ENCODE results near the gene STAT3.
"Not testable (repeated sequence)": the region's sequence is repeated elsewhere in the genome, so short reads cannot be mapped to it uniquely, and the experiment has no call there.

Gene STAT3

DNA sequence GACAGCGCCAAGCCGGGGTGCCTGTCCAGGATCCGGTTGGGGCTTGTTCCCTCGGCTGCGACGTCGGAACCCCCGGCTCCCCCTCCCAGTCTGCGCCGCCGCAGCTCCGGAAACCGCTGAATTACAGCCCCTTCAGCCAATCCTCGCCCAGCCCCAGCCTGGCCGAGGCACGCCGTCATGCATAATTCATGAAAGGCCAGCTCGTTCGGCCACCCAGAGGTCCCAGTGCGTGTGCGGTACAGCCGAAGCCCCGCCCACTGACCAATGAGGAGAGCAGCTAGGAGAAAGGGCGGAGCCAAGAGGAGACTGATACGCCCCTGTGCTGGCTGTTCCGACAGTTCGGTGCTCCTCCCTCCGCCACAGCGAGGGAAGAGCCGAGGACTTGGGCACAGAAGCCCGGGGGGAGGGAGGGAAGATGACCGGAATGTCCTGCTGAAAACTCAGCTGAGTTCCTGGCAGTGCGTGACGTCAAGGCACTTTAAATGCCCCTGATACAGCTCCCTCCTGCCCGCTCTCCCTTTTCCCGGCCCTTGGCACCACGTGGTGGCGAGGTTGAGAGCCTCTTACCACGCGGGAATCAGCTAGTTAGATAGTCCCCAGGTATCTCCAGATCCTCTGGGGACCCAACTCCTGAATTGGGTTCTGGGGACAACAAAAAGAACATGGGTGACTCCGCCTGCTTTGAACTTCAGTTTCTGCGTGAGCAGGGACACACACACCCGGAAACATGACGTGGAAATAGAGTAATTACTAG is at the start of gene STAT3:
TSS of gene STAT3 (minus strand) at position 62 of the 754 bp plus-strand sequence. CDS start 39,926 bp downstream, outside the sequence.
- DNase-seq (ENCODE audit: low spot score): peak; percentile 100

DNA sequence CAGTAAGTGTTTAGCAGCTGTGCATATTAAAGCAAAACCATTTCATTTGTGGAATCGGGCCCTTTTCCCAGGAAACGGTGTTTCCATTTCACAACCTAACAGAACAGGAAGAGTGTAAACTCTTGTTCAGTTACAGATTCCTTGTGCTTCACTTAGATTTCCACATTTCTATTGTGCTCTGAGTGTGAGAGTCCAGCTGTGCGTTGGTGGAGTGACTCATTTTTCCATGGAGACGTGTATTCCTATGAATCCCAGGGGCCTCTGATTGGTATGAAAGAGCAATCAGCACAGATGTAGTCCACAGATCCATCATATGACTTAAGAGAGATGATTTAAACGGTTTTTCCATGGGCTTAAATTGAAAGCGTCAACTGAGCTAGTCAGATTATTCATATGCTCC is 48.1 kb upstream of the STAT3 start:
- DNase-seq (ENCODE audit: low spot score): no peak

DNA sequence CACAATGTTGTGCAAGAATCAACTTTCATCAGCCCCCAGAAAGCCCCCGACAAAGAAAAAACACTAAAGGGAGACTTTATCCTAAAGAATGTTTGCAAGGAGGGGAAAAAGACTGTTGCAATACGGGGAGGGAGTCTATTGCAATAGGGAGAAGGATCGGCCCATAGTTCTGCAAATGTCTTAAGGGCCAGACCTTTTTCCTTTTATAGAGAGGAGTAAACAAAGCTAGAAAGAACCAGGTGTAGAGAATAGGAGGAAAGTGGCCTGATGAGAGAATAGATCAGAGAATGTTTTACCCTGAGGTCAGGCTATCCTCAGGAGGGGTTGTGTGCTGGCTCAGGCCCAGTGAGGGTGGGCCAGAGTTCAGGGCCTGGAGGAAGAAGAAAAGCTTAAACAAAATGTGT is 43.5 kb upstream of the STAT3 start:
- no peak for DNase-seq (ENCODE audit: low spot score)

DNA sequence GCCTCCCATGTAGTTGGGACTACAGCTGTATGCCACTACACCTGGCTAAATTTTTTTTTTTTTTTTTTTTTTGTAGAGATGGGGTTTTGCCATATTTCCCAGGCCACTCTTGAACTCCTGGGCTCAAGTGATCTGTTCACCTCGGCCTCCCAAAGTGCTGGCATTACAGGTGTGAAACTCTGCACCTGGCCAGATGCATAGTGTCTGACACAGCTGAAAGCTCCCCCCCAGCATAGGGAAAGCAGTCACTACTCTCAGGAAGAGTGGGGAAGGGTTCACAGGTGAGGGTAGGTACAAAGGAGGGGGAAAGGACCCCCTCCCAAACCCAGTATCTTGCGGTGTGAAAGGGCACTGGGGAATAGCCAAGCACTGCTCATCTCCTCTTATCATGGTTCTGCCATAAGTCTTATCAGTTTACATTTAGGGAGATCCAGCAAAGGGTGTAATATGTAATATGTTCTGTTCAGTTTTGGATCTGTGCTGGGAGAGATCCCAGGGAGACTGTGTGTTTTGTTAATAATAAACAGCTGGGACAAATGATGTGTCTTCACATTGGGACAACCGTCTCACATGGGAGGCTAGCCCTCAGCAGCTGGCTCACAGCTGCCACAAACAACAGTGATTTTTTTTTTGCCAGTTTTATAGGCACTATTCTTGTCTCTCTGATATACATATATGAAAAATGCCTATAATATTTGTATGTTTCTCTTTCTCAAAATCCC is 41.6 kb upstream of the STAT3 start:
- DNase-seq (ENCODE audit: low spot score): no peak

DNA sequence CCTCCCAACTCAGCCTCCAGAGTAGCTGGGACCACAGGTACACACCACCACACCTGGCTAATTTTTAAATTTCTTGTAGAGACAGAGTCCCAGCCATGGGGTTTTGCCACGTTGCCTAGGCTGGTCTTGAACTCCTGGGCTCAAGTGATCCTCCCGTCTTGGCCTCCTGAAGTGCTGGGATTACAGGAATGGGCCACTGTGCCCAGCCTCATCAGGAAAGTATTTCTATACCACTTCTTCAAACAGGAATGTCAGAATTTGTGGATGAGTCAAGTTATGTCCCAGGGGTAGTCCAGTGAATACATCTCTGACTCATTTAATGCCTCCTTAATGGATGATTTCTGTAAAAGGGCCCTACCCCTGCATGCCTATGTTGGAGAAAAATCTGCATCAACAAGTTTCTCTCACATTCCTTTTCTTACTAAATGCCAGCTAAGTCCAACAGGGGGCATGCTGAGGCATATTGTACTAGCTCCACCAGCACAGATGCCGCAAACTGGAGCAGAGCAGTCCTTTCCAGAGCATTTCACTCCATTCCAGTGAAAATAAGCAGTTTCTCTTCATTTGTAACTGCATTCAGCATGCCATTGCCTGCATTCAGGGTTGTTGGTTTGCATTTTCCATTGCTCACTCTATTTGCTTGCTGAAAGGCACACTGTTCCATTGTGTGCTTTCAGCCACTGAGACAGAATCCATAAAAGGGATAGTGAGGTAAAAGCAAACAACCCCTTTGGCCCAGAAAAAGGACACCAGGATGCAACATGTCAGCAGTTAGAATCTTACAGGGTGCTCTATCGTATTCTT is 40.1 kb upstream of the STAT3 start:
- peak; percentile 72 for DNase-seq (ENCODE audit: low spot score)

DNA sequence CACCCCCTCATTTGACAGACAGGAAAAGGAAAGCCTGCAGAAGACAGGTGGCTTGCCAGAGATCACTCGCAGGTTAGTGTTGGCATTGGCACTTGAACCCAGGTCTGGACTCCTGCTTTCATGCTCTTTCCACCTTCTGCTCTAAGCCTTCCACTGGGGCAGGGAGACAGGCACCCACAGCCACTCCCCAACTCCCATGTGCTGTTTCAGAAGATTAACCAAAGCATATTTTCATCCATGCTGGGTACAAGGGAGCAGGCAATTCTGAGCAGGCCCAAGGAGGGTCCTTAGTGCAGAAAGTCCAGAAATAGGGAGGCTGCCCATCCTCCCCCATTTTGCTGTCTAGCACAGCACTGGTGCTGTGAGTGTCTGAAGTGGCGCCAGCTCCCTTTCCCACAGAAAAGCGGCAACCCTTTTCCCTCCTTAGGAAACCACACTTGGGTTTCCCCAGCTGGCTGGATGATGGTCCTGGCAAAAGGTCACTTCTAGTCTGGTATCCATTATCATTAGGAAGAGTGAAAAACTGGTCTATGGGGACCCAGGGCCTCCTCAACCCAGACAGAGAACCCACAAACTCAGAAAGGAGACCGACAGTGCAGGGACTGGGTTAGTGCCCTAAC is 36.9 kb upstream of the STAT3 start:
- DNase-seq (ENCODE audit: low spot score): no peak

DNA sequence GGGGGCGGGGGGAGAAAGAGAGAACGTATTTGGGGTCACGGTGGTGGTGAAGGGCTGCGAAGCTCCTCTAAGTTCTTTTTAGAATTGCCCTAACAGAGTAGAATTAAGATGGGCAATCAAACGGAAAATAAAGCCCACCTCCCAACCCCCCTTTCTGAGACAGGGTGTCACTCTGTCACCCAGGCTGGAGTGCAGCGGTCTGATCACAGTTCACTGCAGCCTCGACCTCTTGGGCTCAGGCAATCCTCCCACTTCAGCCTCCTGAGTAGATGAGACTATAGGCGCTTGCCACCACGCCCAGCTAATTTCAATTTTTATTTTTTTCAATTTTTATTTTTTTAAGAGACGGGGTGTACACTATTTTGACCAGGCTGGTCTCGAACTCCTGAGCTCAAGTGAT is 35.5 kb upstream of the STAT3 start:
- no peak for DNase-seq (ENCODE audit: low spot score)

DNA sequence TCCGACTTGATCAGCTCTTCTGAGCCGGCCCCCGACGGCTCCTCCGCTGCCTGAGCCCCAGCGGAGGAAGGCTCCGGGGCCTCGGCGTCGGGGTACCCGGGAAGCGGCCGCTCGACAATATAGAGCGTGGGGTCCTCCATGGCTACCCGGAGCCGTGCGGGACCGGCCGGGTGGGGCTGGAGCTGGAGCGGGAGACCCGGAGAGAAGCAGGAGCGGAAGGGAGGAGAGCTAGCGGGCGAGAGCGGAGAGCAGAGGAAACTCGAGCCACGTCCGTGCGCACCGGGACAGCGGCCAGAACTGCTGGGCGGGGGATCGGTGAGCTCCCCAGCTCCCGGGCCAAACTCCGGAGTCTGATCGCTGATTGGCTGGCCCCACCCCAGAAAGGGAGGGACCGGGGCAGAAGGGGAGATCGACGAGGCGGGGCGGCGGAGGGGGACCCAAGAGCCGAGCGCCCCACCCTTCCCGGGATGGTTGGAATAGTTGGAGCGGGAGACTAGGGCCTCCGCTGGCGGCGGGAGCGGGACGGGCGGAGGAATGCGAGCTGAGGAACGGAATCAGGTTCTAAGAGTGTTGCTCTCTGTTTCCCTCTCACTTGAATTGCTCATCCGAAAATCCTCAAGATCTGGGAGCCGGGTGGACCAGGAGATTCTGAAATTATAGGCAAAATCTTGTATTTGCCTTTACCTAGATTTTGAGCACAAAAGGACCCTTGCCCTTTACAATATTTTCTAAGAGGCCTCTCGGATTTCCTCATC is 34.9 kb upstream of the STAT3 start, which contains the start of gene CAVIN1:
TSS of gene CAVIN1 (minus strand) at position 299 of the 755 bp plus-strand sequence. CDS start at position 140, 159 bp downstream.
- no peak for DNase-seq (ENCODE audit: low spot score)

DNA sequence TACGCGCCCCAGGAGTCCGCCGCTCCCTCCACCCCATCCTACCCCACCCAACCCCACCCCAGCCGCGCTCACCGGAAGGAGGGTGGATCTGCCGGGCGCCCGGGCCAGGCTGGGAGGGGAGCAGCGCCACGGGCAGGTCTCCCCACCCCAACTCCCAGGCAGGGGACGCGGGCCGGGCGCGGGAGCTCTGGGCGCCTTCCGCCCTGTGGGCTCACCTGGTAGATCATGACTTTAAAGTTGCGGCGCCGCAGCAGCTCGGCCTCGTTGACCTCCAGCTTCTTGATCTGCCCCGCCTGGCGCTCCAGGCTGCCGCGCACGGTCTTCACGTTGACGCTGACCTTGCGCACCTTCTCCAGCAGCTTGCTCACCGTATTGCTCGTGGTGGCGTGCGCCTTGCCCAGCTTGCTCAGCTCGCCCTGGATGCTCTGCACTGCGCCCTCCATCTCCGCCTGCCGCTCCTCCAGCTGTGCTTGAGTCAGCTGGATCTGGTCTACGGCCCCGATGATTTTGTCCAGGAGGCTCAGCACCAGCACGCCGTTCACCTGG is 34.2 kb upstream of the STAT3 start:
- no peak for DNase-seq (ENCODE audit: low spot score)

DNA sequence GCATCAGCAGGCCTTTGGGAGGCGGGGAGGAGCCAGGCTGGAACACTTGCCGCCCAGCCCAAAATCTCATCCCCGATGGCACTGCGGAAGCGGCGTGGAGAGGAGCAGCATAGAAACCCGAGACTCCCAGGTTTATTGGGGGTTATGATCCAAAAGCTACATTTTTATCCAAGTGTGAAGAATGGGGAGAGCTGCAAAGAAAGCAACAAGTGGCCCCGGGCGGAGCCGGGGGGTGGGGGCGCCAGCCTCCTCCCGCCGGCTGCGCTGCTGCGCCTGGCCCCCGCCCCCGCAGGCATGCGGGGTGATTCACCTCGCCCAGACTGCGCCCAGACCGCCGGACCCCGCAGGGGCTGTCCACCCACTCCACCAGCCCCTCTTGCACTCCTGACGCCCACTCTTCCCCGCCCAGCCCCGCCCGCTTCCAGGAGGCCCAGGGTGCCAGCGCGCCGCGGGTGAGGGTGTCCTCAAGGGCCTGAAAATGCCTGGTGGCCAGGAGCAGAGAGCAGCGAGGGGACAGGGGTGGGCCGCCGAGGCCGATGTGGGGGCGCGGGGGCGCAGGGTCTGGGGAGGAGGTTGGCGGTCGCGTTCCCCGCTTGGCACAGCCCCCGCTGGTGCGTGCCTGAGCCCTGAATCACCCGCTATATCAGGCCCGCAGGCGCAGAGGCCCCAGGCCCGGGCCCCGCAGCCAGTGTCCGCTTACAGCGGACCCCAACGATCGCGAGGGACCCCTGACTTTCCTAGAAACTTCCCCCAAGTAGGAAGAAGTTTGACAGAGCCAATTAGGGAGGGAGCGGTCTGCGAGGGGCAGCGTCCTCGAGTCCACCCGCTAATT is 33.5 kb upstream of the STAT3 start:
- no peak for DNase-seq (ENCODE audit: low spot score)

DNA sequence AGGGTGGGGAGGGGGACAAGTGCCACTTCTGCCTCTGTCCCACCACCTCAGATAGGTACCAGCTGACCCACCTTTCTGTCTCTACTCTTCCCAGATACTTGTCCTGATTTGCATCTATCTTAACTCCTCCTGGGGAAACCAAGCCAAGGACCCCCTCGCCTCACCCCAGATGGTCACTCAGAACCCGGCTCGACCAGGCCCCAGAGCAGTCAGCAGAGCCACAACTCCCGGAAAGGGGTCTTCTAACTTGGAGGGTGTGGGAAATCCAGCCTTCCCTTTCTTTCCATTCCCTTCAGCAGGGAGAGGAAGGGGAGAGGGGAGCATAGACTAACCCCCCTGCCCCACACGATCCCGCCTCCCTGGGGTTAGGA is 32.9 kb upstream of the STAT3 start:
- no peak for DNase-seq (ENCODE audit: low spot score)

DNA sequence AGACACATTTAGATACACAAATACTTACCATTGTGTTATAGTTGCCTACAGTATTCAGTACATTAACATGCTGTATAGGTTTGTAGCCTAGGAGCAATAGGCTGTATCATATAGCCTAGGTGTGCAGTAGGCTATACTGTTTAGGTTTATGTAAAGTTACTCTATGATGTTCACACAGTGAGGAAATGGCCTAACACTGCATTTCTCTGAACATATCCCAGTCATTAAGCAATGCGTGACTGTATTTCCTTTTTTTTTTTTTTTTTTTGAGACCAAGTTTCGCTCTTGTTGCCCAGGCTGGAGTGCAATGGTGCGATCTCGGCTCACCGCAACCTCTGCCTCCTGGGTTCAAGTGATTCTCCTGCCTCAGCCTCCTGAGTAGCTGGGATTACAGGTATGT is 29.7 kb upstream of the STAT3 start:
- not testable (repeated sequence) for DNase-seq (ENCODE audit: low spot score)

DNA sequence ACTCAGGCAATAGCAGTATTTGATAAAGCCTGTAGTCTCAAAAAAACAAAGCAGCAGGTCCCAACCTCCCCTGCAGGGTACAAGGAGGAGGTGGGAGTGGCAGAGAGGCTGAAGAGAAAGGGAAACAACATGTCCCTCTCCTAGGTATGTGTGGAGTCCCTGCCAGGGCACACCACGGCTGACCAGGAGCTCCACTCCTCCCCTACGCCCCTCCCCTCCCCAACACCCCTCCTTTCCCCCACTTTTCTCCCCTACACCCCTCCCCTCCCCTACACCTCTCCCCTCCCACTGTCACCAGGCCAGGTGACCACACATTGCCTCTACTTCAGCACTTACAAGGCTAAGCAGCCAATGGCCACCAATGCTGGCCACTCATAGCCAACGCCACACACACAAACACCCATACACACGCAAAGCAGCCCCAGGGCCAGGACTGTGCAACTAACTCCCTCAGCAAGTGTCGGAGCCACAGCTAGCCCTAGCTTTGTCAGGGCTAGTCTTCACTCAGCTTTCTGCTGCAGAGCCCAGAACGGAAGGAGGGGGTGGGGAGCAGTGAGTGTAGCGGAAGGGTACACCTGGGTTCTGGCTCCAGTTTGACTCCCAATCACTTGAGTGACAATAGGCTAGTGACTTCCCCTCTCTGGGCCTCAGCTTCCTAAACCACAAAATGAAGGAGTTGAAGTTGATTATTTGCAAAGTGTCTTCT is 26.6 kb upstream of the STAT3 start:
- DNase-seq (ENCODE audit: low spot score): no peak

DNA sequence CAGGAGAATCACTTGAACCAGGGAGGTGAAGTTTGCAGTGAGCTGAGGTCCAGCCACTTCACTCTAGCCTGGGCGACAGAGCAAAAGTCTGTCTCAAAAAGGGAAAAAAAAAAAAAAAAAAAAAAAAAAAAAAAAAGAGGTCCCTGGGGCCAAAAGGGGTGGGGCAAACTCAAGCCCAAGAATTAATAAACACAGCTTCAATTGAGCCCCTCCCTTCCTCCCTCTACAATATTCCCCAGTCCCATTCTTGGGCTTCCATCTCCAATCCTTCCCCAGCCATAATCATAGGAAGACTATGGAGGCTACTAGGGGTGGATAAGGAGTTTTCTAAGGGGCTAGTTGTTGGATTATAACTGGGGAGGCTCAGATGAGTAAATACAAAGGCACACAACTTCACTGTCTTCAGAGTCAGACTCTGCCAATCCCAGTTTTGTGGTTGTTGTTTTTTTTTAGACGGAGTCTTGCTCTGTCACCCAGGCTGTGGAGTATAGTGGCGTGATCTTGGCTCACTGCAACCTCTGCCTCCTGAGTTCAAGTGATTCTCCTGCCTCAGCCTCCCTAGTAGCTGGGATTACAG is 25.3 kb upstream of the STAT3 start:
- no peak for DNase-seq (ENCODE audit: low spot score)

DNA sequence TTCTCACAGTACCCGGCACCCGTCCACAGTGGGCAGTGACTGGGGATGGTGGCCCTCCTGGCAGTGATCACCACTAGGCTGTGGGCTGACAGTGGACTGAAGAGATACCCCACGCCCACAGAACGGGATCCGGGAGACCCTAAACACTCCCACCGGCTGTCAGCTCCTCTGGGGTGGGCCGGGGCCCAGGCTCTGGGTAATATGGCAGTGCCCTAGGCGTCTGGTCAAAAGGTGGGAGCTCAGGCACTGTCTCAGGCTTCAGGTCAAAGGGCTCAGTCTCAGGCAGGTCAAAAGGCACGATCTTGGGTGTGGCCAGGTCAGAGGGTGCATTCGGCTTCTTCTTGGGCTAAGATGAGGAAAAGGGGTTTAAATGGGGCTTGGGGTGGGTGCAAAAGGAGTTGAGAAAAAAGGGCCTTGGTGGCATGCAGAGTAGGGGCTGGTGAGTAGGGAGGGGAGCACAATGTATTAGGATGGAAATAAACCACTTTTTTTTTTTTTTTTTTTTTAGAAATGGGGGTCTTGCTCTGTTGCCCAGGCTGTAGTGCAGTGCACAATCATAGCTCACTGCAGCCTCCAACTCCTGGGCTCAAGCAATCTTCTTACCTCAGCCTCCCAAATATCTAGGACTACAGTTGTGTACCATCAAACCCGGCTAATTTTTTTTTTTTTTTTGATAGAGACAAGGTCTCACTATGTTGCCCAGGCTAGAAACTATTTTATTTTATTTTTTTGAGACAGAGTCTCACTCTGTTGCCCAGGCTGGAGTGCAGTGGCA is 23.9 kb upstream of the STAT3 start:
- no peak for DNase-seq (ENCODE audit: low spot score)

DNA sequence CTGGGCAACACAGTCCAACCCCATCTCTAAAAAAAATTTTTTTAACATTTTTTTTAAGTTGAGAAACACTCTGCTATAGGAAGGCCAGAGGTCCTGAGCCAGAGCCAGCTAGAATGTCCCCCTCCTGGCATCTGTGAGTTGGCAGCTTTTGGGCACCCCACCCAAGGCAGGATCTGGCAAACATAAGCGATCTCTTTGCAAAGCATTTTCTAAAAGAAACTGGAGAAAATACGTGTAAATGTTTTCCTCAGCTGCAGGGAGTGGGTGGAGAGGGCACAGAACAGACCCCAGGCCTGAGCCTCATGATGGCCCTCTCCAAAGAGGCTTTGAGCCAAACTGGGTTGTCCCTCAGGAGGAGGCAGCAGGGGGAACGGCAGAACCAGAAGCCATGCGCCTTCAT is 23.1 kb upstream of the STAT3 start:
- no peak for DNase-seq (ENCODE audit: low spot score)

DNA sequence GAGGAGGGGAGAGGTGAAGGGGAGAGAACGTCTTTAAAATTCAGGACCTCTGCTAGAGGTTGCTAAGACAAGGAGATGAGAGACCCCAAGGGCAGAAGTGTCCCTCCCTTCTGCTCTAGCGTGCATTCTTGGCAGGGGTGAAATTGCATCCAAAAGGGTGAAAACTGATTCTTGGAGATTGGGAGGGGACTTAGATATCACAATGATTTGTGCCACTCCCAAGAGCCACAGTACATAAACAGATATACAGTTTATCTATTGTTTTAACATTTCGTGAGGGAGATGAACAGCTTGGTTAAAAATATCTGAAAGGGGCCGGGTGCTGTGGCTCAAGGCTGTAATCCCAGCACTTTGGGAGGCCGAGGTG is 22.1 kb upstream of the STAT3 start:
- no peak for DNase-seq (ENCODE audit: low spot score)

DNA sequence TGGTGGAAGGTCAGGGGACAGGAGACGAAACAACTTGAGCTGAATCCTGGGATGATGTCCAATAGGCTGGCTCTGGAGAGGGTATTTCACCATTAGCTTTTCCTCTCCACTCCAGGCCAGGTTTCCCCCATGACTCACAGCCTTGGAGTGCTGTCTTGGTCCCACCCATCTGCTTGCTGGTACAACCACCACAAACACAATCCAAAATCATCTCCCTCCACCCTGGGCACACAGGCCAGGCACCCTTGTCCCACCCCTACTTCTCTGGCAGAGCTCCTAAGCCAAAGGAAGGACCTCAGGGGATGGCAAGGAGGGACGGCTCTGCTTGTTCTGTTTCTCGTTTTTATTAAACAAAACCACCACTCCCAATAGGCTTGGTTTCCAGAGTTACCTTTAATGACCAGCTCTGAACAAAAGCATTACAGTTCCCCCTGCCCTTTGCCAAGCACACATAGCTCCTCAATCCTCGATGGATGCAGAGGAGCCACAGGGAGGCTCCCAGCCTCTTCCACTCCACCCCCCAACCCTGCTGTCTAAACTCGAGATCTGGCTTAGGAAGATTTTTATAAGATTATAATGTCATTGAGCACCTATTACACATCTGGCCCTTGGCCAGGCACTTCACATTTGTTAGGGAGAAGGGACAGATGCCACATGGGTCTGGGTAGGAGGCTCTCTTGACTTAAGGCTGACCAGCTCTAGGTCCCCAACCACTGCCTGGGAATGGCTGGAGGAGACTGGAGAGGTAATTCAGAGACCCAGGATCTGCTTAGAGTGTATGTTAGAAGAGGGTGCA is 21.5 kb upstream of the STAT3 start:
- DNase-seq (ENCODE audit: low spot score): no peak
